GM12873 (cell line): ENCODE measurements around the gene SCFD2.

Source experiments
- CTCF ChIP-seq: IDR thresholded peaks from 2 replicates; pipeline ENCODE4 v1.5.1; 2012; ENCODE audit warnings: low read depth, mild to moderate bottlenecking, moderate library complexity, low read length, control low read depth; ENCODE audit not compliant: insufficient read depth; ENCODE audit errors: missing control alignments

SCFD2 gene

GRCh38 chr4:52996261-52997131, 369.4 kb downstream of the SCFD2 start:
- no peak for TF ChIP-seq CTCF

DNA sequence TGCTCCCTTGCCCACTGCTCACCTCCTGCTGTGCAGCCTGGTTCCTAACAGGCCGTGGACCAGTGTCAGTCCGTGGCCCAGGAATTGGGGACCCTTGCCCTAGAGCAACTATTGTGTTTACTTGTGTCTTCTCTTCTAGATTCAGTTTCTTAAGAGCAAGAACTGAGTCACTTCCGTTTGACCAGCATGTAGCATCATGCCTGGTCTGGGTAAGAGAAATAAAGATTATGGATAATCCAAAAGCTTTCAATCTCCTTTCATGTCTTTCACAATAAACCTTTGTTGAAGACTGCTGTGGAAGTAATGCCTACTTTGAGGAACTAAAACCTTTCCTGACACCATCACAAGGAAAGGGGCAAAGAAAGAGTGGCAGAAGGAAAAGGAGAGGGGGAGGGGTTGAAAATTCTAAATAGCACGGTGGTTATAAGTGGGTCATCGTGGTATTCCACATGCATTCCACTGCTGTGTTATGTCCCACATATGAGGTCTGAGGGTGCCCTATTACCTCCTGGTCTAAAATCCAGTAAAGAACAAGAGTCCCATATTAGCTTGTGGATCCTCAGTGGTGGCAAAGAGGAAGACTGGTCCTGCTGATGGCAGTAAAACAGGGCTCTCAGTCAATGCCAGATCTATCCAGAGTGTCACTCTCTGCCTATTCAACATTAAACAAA, 370.4 kb downstream of the SCFD2 start:
- no peak for TF ChIP-seq CTCF

DNA sequence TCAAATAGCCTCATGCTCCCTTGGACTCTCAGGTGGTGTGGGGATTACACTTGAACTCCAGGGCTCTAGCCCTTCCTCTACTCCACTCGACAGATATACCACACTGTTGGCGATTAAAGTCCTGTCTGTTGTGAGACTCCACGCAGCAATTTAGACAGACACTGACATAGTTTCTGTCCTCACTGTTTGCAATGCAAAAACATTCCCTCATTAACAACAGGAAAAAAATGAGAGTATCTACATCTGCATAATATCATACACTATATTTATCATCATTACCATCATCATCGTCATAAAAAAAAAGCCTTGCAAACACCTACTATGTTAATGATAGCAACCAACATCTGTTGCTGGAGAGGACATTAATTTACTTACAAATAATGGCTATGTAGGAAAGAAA, 371.3 kb downstream of the SCFD2 start:
- no peak for TF ChIP-seq CTCF

DNA sequence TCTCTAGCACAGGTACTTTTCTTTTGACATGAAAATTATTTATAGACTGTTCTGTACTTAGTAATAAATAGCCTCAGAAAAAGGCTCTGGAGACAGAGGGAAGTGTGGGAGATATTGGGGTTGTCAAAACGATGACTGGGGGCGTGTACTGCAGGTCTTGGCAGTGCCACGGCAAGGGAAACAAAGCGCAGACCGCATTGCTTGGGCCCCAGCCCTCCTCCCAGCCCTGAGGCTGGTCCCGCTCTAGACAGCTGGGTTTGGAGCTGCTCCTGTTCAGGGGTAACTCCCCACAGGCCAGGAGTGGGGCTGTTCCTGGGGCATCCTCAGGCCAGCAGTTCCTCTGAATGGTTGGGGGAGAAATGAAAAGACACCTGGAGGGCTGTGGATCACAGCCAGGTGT, 372.1 kb downstream of the SCFD2 start:
- no peak for TF ChIP-seq CTCF

GRCh38 chr4:52991472-52991871, 374.4 kb downstream of the SCFD2 start:
- no peak for TF ChIP-seq CTCF

GRCh38 chr4:52990706-52991105, 375.2 kb downstream of the SCFD2 start:
- no peak for TF ChIP-seq CTCF

GRCh38 chr4:52989865-52990264, 376.0 kb downstream of the SCFD2 start:
- no peak for TF ChIP-seq CTCF
